Ishikawa (cell line): ENCODE measurements around the gene FMNL1.

Experiments
- CEBPB ChIP-seq: IDR thresholded peaks from 2 replicates; pipeline ENCODE4 v1.6.1; 2012
- YY1 ChIP-seq: IDR thresholded peaks from 2 replicates; pipeline ENCODE4 v1.6.1; 2012; ENCODE audit warnings: low read depth
- ZBTB7A ChIP-seq: IDR thresholded peaks from 2 replicates; pipeline ENCODE4 v1.6.1; 2012; ENCODE audit warnings: low read depth

- TF ChIP-seq ZBTB7A = peak; percentile 84
- no peak for TF ChIP-seq CEBPB
- no peak for TF ChIP-seq YY1
Measured at GRCh38 chr17:45248132-45248957, 26.7 kb downstream of the FMNL1 start.
